Panc1 (cell line): Measurements from ENCODE around the gene SEMA3D.

Experiments used
- POLR2AphosphoS5 ChIP-seq: IDR thresholded peaks from 2 replicates; pipeline ENCODE4 v1.6.1; 2012; ENCODE audit warnings: mild to moderate bottlenecking, low read depth, low read length, moderate library complexity
- TCF7L2 ChIP-seq: IDR thresholded peaks from 2 replicates; pipeline ENCODE4 v1.6.1; 2011; ENCODE audit warnings: mild to moderate bottlenecking, low read depth, low read length, inconsistent platforms
- TF ChIP-seq, protein P1 (sequence below), 2 experiments: IDR thresholded peaks; 2 replicates each; pipeline ENCODE4 v1.6.1; 2011 to 2012; ENCODE audit warnings: low read depth in 2 of 2, control low read depth in 1 of 2, low read length in 1 of 2, mild to moderate bottlenecking in 1 of 2, moderate library complexity in 1 of 2; ENCODE audit not compliant: insufficient read depth in 1 of 2
- TF ChIP-seq, protein P2 (sequence below): fragments of 450-650 bp; IDR thresholded peaks from 2 replicates; pipeline ENCODE4 v1.5.1; 2017; ENCODE audit warnings: mild to moderate bottlenecking

DNA sequence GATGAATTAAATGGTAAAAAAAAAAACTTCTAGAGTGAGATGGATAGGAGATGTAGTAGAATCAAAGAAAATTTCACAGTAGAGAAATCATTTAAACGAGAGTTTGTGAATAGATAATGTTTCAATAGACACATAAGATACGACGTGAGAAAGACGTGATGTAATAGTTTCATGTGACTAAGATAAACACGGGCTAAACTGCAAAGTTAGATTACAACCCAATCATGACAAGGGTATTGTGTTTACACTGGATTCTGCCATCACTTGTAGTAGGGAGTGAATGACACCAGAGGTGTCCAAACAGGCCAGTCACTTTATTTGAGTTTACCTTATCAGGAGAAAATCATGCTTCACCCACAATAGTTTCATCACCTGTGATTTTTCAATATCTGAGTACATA, 21.6 kb downstream of the SEMA3D start:
- TF ChIP-seq POLR2AphosphoS5 (no peak), TCF7L2 (no peak)
- TF ChIP-seq, protein P1, sequence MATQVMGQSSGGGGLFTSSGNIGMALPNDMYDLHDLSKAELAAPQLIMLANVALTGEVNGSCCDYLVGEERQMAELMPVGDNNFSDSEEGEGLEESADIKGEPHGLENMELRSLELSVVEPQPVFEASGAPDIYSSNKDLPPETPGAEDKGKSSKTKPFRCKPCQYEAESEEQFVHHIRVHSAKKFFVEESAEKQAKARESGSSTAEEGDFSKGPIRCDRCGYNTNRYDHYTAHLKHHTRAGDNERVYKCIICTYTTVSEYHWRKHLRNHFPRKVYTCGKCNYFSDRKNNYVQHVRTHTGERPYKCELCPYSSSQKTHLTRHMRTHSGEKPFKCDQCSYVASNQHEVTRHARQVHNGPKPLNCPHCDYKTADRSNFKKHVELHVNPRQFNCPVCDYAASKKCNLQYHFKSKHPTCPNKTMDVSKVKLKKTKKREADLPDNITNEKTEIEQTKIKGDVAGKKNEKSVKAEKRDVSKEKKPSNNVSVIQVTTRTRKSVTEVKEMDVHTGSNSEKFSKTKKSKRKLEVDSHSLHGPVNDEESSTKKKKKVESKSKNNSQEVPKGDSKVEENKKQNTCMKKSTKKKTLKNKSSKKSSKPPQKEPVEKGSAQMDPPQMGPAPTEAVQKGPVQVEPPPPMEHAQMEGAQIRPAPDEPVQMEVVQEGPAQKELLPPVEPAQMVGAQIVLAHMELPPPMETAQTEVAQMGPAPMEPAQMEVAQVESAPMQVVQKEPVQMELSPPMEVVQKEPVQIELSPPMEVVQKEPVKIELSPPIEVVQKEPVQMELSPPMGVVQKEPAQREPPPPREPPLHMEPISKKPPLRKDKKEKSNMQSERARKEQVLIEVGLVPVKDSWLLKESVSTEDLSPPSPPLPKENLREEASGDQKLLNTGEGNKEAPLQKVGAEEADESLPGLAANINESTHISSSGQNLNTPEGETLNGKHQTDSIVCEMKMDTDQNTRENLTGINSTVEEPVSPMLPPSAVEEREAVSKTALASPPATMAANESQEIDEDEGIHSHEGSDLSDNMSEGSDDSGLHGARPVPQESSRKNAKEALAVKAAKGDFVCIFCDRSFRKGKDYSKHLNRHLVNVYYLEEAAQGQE (IDR thresholded peaks at IDR 0.05; ENCODE audit: insufficient read depth in 1 of 2, low read depth in 2 of 2, low read length in 1 of 2), result no peak
- TF ChIP-seq, protein P2, sequence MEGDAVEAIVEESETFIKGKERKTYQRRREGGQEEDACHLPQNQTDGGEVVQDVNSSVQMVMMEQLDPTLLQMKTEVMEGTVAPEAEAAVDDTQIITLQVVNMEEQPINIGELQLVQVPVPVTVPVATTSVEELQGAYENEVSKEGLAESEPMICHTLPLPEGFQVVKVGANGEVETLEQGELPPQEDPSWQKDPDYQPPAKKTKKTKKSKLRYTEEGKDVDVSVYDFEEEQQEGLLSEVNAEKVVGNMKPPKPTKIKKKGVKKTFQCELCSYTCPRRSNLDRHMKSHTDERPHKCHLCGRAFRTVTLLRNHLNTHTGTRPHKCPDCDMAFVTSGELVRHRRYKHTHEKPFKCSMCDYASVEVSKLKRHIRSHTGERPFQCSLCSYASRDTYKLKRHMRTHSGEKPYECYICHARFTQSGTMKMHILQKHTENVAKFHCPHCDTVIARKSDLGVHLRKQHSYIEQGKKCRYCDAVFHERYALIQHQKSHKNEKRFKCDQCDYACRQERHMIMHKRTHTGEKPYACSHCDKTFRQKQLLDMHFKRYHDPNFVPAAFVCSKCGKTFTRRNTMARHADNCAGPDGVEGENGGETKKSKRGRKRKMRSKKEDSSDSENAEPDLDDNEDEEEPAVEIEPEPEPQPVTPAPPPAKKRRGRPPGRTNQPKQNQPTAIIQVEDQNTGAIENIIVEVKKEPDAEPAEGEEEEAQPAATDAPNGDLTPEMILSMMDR, result no peak
